ENCODE data around the gene NSD1. TPM values are rescaled to one million over a fixed set of nuclear protein-coding genes. Genes with fewer than 3 reads are reported as not detected.

NSD1 gene
- total and polyA plus RNA-seq, 9 of the 15 experiments (the other 6 are each of a cell fraction or from before 2014, with no cell fraction given): 3.8 to 51.0 (median 24.7) TPM

GRCh38 chr5:177303121-177303924, 169.8 kb downstream of the NSD1 start, which contains the start of the genes PRELID1 and RAB24 (continued):
- peak; percentile 80; the same call in 1 of the 2 replicates for TF ChIP-seq ARID3B (CRISPR knock-in tag; IDR thresholded peaks at IDR 0.05; ENCODE audit: borderline replicate concordance)
- TF ChIP-seq NFYB (IDR thresholded peaks at IDR 0.05; ENCODE audit: extremely low read depth, insufficient read length): no peak
- TF ChIP-seq IRF1 (CRISPR knock-in tag; IDR thresholded peaks at IDR 0.05; ENCODE audit: borderline replicate concordance): no peak
- no peak for TF ChIP-seq TRIM24 (IDR thresholded peaks at IDR 0.05)
- TF ChIP-seq, protein P1, sequence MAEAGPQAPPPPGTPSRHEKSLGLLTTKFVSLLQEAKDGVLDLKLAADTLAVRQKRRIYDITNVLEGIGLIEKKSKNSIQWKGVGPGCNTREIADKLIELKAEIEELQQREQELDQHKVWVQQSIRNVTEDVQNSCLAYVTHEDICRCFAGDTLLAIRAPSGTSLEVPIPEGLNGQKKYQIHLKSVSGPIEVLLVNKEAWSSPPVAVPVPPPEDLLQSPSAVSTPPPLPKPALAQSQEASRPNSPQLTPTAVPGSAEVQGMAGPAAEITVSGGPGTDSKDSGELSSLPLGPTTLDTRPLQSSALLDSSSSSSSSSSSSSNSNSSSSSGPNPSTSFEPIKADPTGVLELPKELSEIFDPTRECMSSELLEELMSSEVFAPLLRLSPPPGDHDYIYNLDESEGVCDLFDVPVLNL (CRISPR knock-in tag; IDR thresholded peaks at IDR 0.05; ENCODE audit: low read depth): no peak
- TF ChIP-seq MEF2A (IDR thresholded peaks at IDR 0.05; ENCODE audit: control insufficient read depth, low read depth, low read length): no peak
- no peak for TF ChIP-seq NUFIP1 (IDR thresholded peaks at IDR 0.05; ENCODE audit: partially characterized antibody)
- TF ChIP-seq FOXM1 (IDR thresholded peaks at IDR 0.05; ENCODE audit: low read depth): no peak
- peak; percentile 84; the same call in 1 of the 2 replicates for TF ChIP-seq FOXM1 (CRISPR knock-in tag; IDR thresholded peaks at IDR 0.05; ENCODE audit: low read depth)
- peak; percentile 65; the same call in 1 of the 2 replicates for TF ChIP-seq ZNF12 (CRISPR knock-in tag; IDR thresholded peaks at IDR 0.05)
- no peak for TF ChIP-seq GABPB2 (CRISPR knock-in tag; conservative IDR thresholded peaks at IDR 0.05)
- peak; percentile 74 for TF ChIP-seq RBBP5 (IDR thresholded peaks at IDR 0.05; ENCODE audit: borderline replicate concordance, insufficient read depth, low read length, poor library complexity, severe bottlenecking)
- TF ChIP-seq PBX2 (CRISPR knock-in tag; IDR thresholded peaks at IDR 0.05; ENCODE audit: low read depth): no peak
- no peak for TF ChIP-seq PBX2 (tag; conservative IDR thresholded peaks at IDR 0.05; ENCODE audit: low read depth)
- peak; percentile 78 for TF ChIP-seq RB1 (IDR thresholded peaks at IDR 0.05; ENCODE audit: low read depth)
- TF ChIP-seq ZNF449 (CRISPR knock-in tag; IDR thresholded peaks at IDR 0.05): no peak
- TF ChIP-seq HMBOX1 (IDR thresholded peaks at IDR 0.05): no peak
- TF ChIP-seq U2AF1 (optimal IDR thresholded peaks at IDR 0.05; ENCODE audit: low read depth, low read length): peak; percentile 50

All from K562 (cell line).